WTC11 (cell line): ENCODE results near the gene PCBD1. TPM values are rescaled to one million over a fixed set of nuclear protein-coding genes. Genes with fewer than 3 reads are reported as not detected.

ENCODE experiments used
- ATAC-seq: fragments of 200-7000 bp; cut with Tn5 transposase; 2 replicates; pipeline ENCODE4 v1.10.0; 2021; ENCODE audit warnings: mild to moderate bottlenecking, moderate library complexity
- CTCF ChIA-PET: fragments of 300-600 bp; sonication (Branson Sonifier 250); formaldehyde crosslinking; loops from one replicate; lab custom pipeline; 2021; ENCODE audit warnings: antibody characterized with exemption; lab: Charles Lee
- POLR2A ChIA-PET: fragments of 350-600 bp; sonication (Branson Sonifier 250); formaldehyde crosslinking; loops from one replicate; lab custom pipeline; 2021; ENCODE audit warnings: antibody characterized with exemption; lab: Charles Lee
- DNase-seq: peaks from one replicate; pipeline ENCODE4 v3.0.0; 2021; ENCODE audit warnings: low spot score
- H3K27ac Mint-ChIP-seq: 2 replicates; pipeline ENCODE4 v1.8.0; 2021; ENCODE audit warnings: mixed read lengths
- H3K27me3 Mint-ChIP-seq: 2 replicates; pipeline ENCODE4 v1.8.0; 2021; ENCODE audit warnings: low read depth, mild to moderate bottlenecking, moderate library complexity, mixed read lengths
- H3K36me3 Mint-ChIP-seq: 2 replicates; pipeline ENCODE4 v1.8.0; 2021; ENCODE audit warnings: mixed read lengths
- H3K4me1 Mint-ChIP-seq: 2 replicates; pipeline ENCODE4 v1.8.0; 2022; ENCODE audit warnings: mixed read lengths
- H3K4me3 Mint-ChIP-seq: 2 replicates; pipeline ENCODE4 v1.8.0; 2021; ENCODE audit warnings: mild to moderate bottlenecking, moderate library complexity, mixed read lengths
- H3K9me3 Mint-ChIP-seq: 2 replicates; pipeline ENCODE4 v1.8.0; 2021; ENCODE audit warnings: mixed read lengths
- ATF2 ChIP-seq: sonication (generic); formaldehyde crosslinking; IDR thresholded peaks from 2 replicates; pipeline ENCODE4 v1.8.1; 2022; ENCODE audit warnings: low read depth, missing genetic modification reagents, borderline replicate concordance
- CTCF ChIP-seq: fragments of 200-600 bp; IDR thresholded peaks from 2 replicates; pipeline ENCODE4 v1.8.0; 2022; ENCODE audit warnings: antibody characterized with exemption
- EMX1 ChIP-seq: fragments of 250-450 bp; sonication (Bioruptor Pico); IDR thresholded peaks from 2 replicates; pipeline ENCODE4 v1.8.0; 2021; ENCODE audit warnings: mild to moderate bottlenecking
- ERG ChIP-seq: fragments of 250-450 bp; sonication (Bioruptor Pico); IDR thresholded peaks from 2 replicates; pipeline ENCODE4 v1.8.0; 2021; ENCODE audit warnings: mild to moderate bottlenecking
- FOXP1 ChIP-seq: sonication (generic); formaldehyde crosslinking; IDR thresholded peaks from 2 replicates; pipeline ENCODE4 v1.8.0; 2022; ENCODE audit warnings: missing genetic modification reagents, mild to moderate bottlenecking, moderate library complexity, borderline replicate concordance
- HMGA2 ChIP-seq: fragments of 250-450 bp; sonication (Bioruptor Pico); IDR thresholded peaks from 2 replicates; pipeline ENCODE4 v1.4.0; 2021; ENCODE audit warnings: mild to moderate bottlenecking, moderate library complexity
- NR2C2 ChIP-seq: sonication (generic); formaldehyde crosslinking; IDR thresholded peaks from 2 replicates; pipeline ENCODE4 v1.8.0; 2022; ENCODE audit warnings: mild to moderate bottlenecking, missing genetic modification reagents
- PRRX2 ChIP-seq: fragments of 250-450 bp; sonication (Bioruptor Pico); IDR thresholded peaks from 2 replicates; pipeline ENCODE4 v1.8.0; 2021; ENCODE audit warnings: mild to moderate bottlenecking
- RELA ChIP-seq: sonication (generic); formaldehyde crosslinking; IDR thresholded peaks from 2 replicates; pipeline ENCODE4 v1.8.1; 2022; ENCODE audit warnings: missing genetic modification reagents, mild to moderate bottlenecking, borderline replicate concordance
- STAT6 ChIP-seq: sonication (generic); formaldehyde crosslinking; conservative IDR thresholded peaks from 2 replicates; pipeline ENCODE4 v1.8.1; 2023; ENCODE audit warnings: mild to moderate bottlenecking, low read depth, missing genetic modification reagents, moderate library complexity
- ZBTB21 ChIP-seq: sonication (generic); formaldehyde crosslinking; IDR thresholded peaks from 2 replicates; pipeline ENCODE4 v1.8.1; 2023; ENCODE audit warnings: mild to moderate bottlenecking, missing genetic modification reagents, borderline replicate concordance
- ZNF232 ChIP-seq: sonication (generic); formaldehyde crosslinking; IDR thresholded peaks from 2 replicates; pipeline ENCODE4 v1.8.0; 2022; ENCODE audit warnings: mild to moderate bottlenecking, missing genetic modification reagents
- ZNF281 ChIP-seq: sonication (generic); formaldehyde crosslinking; IDR thresholded peaks from 2 replicates; pipeline ENCODE4 v1.8.0; 2023; ENCODE audit warnings: mild to moderate bottlenecking, missing genetic modification reagents
- ZNF317 ChIP-seq: sonication (generic); formaldehyde crosslinking; IDR thresholded peaks from 2 replicates; pipeline ENCODE4 v1.8.1; 2023; ENCODE audit warnings: low read depth, mild to moderate bottlenecking, moderate library complexity, missing genetic modification reagents, borderline replicate concordance
- ZNF671 ChIP-seq: fragments of 250-450 bp; sonication (Bioruptor Pico); IDR thresholded peaks from 2 replicates; pipeline ENCODE4 v1.8.0; 2021; ENCODE audit warnings: mild to moderate bottlenecking
- total RNA-seq: library from RNA; stranded (reverse); gene quantifications from 3 replicates; pipeline ENCODE4 v1.2.3, GENCODE V29; 2021

The PCBD1 gene
- total RNA-seq, 1 experiment from 2014 or later: 32.5 TPM

- TF ChIP-seq CTCF: no peak
These were observed 45.0 kb downstream of the PCBD1 start (continued) for GRCh38 chr10:70843333-70843732.

- TF ChIP-seq STAT6 (CRISPR knock-in tag): no peak
- TF ChIP-seq PRRX2 (CRISPR knock-in tag): no peak
- no peak for TF ChIP-seq ERG (CRISPR knock-in tag)
- no peak for TF ChIP-seq ZNF232 (CRISPR knock-in tag)
- no peak for TF ChIP-seq FOXP1
- no peak for TF ChIP-seq ZNF281 (CRISPR knock-in tag)
- no peak for TF ChIP-seq ATF2
- TF ChIP-seq ZNF317: no peak
- no peak for TF ChIP-seq EMX1 (CRISPR knock-in tag)
- no peak for TF ChIP-seq HMGA2 (CRISPR knock-in tag)
- TF ChIP-seq ZNF671 (CRISPR knock-in tag): no peak
- no peak for TF ChIP-seq RELA (CRISPR knock-in tag)
- TF ChIP-seq ZBTB21 (CRISPR knock-in tag): no peak
- TF ChIP-seq NR2C2 (CRISPR knock-in tag): no peak
- Mint-ChIP-seq H3K27ac (no peak overlapping the region), H3K27me3 (no peaks in the 10 kb centered on the region), H3K4me3 (no peak overlapping the region), H3K9me3 (peaks cover 7% of the 10 kb centered on the region; the same call in 1 of the 2 replicates), H3K4me1 (no peaks in the 10 kb centered on the region), H3K36me3 (peaks cover 47% of the 10 kb centered on the region)
- ATAC-seq (no peak), DNase-seq (no peak)
- CTCF ChIA-PET: no interaction called here
- POLR2A ChIA-PET: no interaction called here
These were observed 47.5 kb downstream of the PCBD1 start for GRCh38 chr10:70840836-70841235.
